GM21717 (cell line): Measurements from ENCODE around the gene SLIRP.
A peak's percentile ranks its signal among the peaks of the same experiment; 100 is the strongest.
"Not testable (repeated sequence)": the region's sequence is repeated elsewhere in the genome, so short reads cannot be mapped to it uniquely, and the experiment has no call there.

Source experiments
- ATAC-seq: cut with Tn5 transposase; IDR thresholded peaks from one replicate; pipeline ENCODE4 v1.9.1; 2021; ENCODE audit warnings: mild to moderate bottlenecking, moderate library complexity; ENCODE audit not compliant: unreplicated experiment

The SLIRP gene

DNA sequence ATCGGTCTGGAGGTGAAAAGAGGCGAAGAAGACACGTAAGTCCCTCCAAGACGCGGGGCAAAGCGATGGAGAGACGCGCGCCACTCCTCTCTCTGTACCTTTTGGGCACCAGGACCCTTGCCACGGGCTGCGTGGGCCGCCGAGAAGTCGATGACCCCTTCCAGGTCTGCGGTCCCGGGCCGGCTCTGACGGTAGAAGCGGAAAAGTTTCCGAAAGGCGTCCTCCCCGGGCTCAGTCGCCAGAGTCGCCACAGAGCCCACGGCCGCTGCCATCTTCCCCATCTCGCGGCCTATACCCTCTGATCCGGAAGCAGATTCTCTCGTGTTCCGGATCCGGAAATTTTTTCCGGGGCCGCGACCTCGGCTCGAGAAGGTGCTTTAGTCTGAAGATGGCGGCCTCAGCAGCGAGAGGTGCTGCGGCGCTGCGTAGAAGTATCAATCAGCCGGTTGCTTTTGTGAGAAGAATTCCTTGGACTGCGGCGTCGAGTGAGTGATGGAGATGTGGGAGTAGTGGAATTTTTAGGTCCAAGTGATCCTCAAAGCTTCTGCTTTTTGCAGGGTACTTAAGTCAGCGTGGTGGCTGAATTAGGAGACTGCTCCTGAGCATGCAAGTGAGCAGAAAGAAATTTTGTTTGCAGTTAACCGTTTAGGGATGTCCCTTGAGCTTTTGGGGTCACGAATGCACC, at the start of gene SLIRP, which contains the start of gene ALKBH1:
Gene SLIRP, plus strand, starts transcription at position 380 of the 685 bp plus-strand sequence. Its CDS starts 9 bp downstream, at position 389.
Gene ALKBH1, minus strand, starts transcription at position 300 of the 685 bp plus-strand sequence. Its CDS starts 19 bp downstream, at position 281.
- ATAC-seq = peak; percentile 98

DNA sequence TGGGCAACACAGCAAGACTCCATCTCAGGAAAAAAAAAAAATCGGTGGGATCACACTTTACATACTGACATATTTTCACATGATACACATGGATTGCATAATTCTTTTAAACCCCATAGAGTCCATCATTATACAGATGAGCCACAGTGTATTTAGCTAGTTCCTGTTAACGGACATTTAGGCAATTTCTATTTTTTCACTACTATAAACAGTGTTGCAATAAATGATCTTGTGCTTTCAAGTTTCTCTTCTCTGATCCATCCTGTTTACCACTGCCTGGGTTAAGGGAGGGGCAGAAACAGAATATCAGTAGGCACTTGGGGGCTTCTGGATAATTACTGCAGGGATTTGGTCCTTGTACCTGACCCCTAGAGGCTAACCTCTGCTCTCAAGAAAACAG, 48.1 kb upstream of the SLIRP start:
- no peak for ATAC-seq

DNA sequence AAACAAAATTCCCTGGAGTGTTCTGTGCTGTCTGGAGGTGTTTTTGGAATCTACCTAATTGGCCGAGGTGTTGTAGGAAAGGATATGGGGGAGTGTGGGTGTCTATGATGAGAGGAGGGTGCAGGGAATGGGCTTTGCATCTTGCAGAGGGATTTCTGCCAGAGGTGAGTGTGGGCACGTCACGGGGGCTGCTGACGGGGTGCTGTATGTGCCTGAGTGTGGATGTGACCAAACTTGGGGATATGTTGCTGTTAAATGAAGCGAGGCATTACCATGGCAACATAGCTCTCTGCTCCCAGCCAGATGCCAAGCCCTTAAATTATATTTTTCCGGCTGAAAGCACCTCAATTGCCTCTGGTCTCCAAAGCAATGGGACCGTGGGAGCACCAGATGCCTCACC, 47.1 kb upstream of the SLIRP start:
- no peak for ATAC-seq

DNA sequence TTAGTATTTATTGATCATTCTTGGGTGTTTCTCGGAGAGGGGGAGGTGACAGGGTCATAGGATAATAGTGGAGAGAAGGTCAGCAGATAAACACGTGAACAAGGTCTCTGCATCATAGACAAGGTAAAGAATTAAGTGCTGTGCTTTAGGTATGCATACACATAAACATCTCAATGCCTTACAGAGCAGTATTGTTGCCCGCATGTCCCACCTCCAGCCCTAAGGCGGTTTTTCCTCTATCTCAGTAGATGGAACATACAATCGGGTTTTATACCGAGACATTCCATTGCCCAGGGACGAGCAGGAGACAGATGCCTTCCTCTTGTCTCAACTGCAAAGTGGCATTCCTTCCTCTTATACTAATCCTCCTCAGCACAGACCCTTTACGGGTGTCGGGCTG, 46.3 kb upstream of the SLIRP start:
- ATAC-seq = not testable (repeated sequence)

DNA sequence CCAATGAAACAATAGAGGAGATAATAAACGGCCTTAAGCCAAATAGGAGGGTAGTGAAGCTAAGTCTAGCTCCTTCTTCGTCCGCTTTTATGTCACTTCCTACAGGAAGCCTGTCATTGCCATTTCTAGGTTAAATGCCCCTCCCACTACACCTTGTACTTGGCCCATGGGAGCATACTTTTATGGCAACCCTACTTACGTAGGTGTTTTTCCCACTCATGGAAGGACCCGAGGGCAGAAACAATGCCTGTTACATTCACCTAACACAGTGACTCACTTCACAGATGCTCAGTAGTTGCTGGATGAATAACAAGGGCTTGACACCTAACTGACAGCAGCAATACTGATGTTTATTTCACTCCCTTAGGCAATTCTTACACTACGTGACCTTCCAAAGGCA, 44.6 kb upstream of the SLIRP start:
- ATAC-seq = no peak

DNA sequence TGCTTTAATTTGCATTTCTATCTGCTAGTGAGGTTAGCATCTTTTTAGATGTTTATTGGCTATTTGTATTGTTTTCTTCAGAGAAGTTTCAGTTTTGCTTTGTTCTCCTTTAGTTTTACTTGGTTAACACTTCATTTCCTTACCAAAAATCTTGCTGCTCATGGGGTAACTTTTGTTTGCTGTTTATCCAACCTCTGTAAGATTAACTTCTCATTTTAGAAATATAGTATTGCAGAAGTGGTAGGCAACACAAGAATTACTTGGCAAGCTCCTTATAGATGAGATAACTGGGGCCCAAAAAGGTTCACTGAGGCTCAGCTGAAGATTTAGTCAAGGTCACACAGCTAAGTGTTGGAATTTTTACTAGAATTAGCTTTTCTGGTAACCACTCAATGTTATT, 40.6 kb upstream of the SLIRP start:
- ATAC-seq = no peak

DNA sequence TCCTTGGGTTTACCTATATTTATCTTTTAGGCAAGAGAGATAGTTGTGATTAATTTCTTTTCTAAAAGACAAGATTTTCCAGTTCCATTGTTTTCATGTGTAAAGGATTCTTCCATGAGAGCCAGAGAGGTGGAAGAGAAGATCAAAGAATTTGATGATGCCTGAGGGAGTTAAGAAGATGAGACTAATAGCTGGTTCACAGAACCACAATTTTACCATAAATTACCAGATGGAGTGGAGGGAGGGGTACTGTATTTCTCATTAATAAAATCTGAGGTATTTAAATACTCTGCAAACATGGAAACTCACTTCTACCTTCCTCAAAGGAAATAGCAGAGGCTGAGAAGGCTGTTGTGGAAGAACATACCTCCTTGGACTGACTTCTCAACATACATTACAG, 34.7 kb upstream of the SLIRP start:
- ATAC-seq = no peak

DNA sequence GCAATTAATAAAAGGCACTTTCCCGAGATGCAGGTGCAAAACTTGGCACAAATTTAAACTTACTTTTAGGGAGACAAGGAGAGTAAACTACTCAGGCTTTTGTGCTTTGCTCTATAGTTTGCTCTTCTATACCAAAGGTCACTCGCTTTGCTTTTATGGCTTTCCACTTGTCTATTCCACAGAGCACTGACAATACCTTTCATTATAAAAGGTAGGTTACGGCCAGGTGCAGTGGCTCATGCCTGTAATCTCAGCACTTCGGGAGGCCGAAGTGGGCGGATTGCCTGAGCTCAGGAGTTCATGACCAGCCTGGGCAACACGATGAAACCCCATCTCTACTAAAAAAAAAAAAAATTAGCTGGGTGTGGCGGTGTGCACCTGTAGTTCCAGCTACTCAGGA, 33.0 kb upstream of the SLIRP start:
- no peak for ATAC-seq

DNA sequence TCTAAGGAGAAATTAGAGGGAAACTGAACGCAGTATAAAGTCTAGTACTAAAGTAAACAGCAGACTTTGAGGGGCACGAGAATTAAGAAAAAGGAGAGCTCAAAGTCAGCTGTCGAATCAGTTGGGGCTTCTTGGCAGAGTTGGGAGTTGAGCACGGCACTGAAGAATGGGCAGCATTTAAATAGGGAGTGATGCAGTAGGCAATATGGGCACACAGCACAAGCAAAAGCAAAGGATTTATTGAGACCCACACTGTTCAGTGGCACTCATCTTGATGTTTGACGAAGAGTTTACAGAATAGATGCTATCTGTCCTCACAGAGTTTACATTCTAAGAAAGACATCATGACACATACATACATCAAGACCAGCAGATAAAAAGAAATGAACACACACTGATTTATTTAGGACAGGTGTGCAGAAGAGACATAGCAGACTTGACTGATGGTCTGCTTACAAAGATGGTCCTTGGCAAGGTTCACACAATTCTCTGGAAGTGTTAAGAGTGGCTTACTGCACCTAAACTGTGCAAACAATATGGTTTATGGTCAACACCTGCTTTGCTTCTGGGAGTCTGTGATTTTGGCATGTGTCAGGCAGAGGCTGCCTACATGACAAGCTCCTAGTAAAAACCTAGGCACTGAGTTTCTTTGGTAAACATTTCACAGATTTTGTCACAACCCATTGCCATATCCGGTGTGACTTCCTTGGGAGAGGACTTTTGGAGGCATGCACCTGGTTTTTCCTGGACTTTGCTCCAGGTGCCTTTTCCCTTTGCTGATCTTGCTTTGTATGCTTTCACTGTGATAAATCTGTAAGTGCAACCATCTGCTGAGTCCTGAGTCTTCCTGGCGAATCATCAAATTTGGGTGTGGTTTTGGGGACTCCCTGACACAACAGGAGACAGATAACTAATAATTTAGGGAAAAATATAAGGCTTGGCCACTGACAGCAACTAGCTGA, 26.4 kb upstream of the SLIRP start:
- no peak for ATAC-seq

DNA sequence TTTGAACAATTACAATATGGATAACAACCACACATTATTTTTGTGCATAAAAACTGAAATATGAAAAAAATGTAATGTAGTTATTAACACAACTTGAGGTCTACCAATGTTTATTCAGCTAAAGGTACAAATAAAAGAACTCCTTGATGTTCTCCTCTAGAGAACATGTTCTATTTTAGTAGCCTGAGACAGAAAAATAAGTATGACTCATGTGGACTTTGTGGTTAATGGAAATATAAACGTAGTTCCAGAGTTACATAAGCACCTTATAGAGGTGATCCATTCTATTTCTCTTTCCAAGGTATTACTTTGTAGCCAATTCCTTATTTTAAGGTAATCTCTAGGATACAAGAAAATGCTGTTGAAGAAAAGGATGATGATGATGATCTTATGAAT, 25.7 kb upstream of the SLIRP start:
- ATAC-seq = no peak

DNA sequence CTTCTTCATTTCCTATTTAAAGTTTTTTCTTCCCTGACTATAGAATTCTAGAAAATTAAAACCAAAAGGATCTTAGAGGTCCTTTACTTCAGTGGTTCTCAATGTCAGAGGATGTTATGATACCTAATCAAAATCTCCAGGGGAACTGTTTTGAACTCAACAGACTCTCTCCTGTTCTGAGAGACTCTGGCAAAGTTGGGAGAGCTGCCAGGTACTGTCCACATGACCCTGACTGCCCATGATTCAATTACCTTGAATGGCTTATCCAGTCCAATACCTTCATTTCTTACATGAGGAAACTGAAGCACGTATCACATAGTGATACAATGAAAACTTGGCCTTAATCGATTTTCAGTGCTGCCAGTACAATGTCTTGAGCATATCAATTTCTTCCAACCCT, 16.6 kb upstream of the SLIRP start:
- ATAC-seq = no peak

DNA sequence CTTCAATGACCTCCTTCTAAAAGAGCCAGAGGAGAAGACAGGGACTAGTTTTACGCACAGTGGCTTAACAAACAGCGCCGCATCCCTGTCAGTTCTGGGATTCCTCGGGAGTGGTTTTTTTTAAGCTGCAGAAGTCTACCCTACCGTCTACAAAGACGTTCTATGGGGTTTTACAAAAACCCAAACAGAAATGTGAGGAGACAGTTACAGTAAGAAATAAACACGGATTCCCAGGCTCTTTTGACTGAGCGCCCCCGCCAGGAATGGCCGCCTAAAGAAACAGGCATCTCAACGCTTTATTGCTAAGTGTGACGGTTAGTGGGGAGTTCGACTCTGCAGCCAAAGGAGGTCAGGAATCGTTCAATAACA, 564 bp upstream of the SLIRP start:
- peak; percentile 19 for ATAC-seq

DNA sequence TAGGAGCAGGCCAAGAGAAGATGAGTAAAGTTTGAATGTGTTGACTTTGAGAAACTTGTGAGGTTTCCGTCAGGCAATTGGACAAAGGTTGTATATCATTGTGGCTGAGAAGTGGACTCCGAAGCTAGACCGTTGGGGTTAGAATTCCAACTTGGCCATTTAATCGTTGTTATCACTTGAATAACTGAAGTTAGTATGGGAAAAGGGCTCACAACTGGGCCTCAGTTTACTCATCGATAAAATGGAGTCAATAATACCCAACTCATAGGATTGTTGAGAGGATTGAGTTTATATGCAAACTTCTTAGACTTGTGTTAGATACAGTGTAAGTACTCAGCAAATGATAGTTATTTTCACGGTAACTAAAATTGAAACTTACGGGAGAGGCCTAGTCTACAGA, 846 bp downstream of the SLIRP start:
- ATAC-seq = no peak

DNA sequence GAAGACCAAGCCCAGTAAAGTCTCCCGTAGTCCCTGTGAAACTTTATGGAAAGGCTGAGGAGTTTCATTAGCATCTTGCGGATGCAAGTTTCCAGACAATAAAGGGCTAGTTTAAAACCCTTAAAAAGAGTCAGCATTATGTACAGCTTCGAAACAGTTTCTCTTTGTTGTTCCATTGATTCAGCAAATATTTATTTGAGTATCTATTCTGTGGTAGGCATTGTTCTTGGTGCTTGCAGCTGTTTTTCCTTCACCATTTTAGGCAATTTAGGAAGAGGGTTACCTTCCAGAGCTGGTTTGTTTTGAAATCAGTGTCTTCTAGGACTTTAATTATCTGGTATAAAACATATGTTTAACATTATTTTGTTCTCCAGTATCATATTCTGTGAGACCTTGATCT, 1.5 kb downstream of the SLIRP start:
- no peak for ATAC-seq

DNA sequence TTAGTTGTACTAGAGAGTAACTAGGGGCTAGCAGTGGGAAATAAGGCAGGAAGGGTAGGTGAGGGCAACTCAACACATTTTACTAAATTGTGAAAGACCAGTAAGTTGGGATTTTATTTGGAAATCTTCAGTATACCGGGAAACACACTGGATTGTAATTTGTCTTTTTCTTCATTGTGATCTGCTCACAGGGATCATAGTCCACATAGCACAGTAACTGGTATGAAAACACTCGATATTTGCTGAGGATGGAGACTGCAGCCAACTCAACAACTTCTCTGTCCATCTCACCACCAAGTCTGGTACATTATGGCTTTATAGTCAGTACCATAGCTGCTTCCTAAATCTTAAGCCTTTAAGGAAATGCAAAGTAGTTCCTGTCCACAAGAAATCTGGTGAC, 2.5 kb downstream of the SLIRP start:
- ATAC-seq = no peak

DNA sequence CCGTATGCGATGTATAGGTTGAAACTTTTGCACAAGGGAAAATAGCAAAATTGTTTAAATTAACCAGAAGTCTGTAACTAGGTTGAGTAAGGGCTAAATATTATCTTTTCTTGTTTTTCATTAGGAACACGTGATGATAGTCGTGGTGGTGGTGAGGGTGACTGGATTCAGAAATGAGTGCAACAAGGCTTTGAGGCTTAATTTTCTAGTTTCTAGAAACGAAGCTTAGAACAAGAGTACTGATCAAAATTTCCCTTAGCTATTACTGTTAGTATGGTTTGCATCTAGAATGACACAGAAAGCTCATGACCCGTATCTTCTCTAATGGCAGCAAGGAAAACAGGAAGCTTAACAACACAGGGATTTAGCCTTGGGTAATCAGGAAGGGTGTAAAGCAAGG, 7.0 kb downstream of the SLIRP start:
- no peak for ATAC-seq

DNA sequence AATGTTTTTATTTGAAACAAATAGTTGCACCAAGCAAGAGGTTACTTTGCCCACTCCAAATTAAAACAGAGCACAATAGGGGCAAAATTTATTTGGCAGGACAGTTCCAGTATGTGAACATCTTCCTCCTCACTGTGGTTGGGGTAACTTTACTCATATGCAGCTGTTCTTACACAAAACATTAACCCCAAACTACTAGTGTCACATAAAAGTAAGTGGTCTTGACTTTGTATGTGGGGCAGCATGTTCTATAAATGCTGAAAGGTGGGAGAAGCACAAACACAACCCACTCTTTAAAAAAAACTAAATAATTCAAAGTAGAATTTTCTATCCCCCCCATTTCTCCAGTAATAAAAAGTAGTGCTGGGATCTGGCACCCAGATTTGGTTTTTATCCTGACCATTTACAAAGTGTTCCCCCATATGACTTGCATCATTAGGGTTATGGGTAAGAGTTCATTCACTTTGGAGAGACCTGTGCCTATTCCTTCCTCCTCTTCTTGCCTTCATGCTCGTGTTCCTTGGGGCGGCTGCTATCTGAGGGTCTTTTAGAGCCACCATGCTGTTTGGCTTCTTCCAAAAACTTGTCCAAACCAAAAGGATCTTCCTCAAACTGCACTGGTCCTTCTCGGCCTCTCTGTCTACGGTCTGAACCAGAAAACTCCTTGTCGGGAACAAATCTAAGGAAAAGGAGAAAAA, 9.9 kb downstream of the SLIRP start:
- no peak for ATAC-seq

DNA sequence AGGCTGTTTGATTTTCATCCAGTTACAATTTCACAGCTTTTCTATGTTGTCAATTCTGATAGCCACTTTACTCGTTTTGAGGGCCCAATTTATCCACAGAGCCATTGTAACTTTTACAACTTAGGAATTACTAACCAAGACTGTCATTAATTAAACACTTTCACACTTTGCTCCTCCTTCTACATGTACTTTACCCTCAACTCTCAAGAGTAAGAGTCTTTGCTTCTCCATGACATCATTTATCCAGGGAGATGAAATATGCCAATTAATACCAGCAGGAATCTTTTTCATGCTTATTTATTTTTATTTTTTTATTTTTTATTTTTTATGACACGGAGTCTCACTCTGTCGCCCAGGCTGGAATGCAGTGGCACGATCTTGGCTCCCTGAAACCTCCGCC, 13.5 kb downstream of the SLIRP start:
- no peak for ATAC-seq

DNA sequence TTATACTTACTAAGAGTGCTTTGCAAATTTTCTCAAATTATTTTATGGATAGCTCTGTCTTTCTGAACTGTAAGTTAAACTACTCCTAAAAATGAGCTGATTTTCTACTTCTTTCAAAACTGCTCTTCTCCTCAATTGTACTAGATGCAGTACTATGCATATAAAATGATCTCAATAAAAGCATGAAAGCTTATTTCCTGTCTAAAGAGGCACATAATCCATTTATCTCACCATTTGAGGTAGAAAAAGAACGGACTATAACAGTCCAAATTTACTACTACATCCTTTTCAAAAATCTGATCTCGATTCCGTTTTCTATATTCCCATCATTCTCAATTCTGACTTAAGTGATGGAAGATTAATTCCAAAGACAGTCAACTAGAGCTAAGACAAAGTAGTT, 14.4 kb downstream of the SLIRP start:
- no peak for ATAC-seq

DNA sequence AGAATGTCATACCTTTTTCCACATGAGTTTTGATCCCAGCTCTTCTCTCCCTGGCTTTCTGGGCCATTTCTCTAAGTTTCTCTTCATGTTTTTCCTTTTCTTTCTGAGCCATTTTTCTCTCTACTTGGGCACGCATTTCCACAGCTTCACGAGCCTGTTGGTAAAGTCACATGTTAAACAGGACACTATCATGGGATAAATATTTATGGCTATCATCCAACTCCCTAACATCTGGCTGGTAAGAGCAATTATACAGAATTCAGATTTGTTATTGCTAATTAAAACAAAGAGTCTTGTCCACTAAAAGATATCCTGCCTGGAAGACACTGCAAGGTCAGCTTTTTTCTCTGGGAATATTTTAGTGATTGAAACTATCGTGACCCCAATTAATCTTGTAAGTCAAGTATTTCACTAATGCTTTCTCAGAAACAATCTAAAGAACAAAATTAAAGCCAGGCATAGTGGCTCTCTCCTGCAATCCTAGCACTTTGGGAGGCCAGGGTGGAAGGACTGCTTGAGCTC, 23.1 kb downstream of the SLIRP start:
- ATAC-seq = no peak

DNA sequence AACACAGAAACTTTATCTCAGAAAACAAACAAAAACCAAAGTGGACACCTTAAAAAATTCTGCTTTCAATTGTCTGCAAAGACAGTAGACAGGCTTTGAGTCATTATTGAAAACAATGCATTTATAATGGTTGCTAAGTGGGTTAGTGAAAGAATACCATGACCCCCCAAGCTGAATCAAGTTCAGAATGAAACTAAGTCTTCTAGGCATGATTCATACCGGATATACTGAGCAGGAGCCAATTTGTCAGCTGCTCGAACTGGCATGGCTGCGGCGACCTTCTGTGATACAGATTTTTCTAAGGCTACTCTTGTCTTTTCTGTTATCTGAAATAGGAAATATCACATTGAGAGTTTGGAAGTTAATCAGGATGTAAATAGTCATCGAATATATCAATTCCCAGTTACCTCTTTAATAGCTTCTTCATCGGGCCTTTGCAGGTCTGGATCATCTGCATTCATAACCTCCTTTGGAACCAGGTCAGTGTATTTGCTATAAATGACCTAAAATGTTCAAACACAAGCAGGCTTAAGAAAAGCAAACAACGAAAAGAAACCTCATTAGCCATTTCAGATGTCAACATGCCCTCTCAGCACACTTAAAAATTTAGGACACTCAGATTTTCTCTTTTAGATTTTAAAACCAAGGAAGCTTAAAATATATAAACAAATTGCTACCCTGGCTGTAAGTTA, 30.8 kb downstream of the SLIRP start:
- ATAC-seq = no peak
